Measurements from ENCODE around the gene CHMP2B.

DNA sequence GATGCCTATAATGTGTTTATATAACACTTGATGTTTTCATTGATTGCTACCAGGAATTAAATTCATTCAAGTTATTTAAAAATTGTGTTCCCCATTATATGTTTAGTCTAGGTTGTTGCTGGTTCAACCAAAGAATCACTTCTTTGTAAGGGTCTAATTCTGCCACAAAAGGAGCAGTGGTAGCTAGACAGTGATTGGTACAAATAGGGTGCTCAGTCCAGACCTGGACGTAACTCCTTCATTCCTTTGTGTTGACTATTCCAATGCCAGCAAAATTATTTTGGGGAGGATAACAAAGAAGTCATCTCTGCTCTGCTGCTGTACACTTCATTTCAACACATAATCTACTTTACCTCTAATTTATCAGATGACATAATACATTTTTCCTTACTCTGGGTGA, 1.2 kb downstream of the CHMP2B start:
- TF ChIP-seq, protein P1, sequence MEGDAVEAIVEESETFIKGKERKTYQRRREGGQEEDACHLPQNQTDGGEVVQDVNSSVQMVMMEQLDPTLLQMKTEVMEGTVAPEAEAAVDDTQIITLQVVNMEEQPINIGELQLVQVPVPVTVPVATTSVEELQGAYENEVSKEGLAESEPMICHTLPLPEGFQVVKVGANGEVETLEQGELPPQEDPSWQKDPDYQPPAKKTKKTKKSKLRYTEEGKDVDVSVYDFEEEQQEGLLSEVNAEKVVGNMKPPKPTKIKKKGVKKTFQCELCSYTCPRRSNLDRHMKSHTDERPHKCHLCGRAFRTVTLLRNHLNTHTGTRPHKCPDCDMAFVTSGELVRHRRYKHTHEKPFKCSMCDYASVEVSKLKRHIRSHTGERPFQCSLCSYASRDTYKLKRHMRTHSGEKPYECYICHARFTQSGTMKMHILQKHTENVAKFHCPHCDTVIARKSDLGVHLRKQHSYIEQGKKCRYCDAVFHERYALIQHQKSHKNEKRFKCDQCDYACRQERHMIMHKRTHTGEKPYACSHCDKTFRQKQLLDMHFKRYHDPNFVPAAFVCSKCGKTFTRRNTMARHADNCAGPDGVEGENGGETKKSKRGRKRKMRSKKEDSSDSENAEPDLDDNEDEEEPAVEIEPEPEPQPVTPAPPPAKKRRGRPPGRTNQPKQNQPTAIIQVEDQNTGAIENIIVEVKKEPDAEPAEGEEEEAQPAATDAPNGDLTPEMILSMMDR (IDR thresholded peaks at IDR 0.05): no peak
- no peak for TF ChIP-seq POLR2A (IDR thresholded peaks at IDR 0.05)

All from tibial nerve (tissue), 3 donors.